ENCODE measurements around the gene CKLF. TPM values are rescaled to one million over a fixed set of nuclear protein-coding genes. Genes with fewer than 3 reads are reported as not detected.

The CKLF gene
- total and polyA plus RNA-seq, 4 donors, result 9.5 to 36.1 (median 21.5) TPM

GRCh38 chr16:66519482-66520373 is 32.6 kb upstream of the CKLF start:
- H3K4me1 ChIP-seq (ENCODE audit: control insufficient read depth in 4 of 4, insufficient read depth in 4 of 4, low read length in 3 of 4), result peaks cover 15 to 54% (median 32%) of the 10 kb centered on the region in 4 donors
- peak overlapping the region; percentile 40 to 79 for H3K27ac ChIP-seq (ENCODE audit: low read depth in 1 of 2, low read length in 2 of 2)
- no peak for TF ChIP-seq RAD21 (IDR thresholded peaks at IDR 0.05)
- no peak for TF ChIP-seq ATF3 (IDR thresholded peaks at IDR 0.05)
- TF ChIP-seq, protein P1, sequence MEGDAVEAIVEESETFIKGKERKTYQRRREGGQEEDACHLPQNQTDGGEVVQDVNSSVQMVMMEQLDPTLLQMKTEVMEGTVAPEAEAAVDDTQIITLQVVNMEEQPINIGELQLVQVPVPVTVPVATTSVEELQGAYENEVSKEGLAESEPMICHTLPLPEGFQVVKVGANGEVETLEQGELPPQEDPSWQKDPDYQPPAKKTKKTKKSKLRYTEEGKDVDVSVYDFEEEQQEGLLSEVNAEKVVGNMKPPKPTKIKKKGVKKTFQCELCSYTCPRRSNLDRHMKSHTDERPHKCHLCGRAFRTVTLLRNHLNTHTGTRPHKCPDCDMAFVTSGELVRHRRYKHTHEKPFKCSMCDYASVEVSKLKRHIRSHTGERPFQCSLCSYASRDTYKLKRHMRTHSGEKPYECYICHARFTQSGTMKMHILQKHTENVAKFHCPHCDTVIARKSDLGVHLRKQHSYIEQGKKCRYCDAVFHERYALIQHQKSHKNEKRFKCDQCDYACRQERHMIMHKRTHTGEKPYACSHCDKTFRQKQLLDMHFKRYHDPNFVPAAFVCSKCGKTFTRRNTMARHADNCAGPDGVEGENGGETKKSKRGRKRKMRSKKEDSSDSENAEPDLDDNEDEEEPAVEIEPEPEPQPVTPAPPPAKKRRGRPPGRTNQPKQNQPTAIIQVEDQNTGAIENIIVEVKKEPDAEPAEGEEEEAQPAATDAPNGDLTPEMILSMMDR (IDR thresholded peaks at IDR 0.05; ENCODE audit: low read depth, low read length, missing input control), result no peak
- TF ChIP-seq NR2F2 (IDR thresholded peaks at IDR 0.05), result no peak
- no peak for TF ChIP-seq YY1 (IDR thresholded peaks at IDR 0.05)
- no peak for TF ChIP-seq RXRA (IDR thresholded peaks at IDR 0.05)
- TF ChIP-seq TAF1 (conservative IDR thresholded peaks at IDR 0.05), result no peak
- TF ChIP-seq JUND (IDR thresholded peaks at IDR 0.05), result no peak
- TF ChIP-seq SP1 (IDR thresholded peaks at IDR 0.05), result no peak
- TF ChIP-seq MAX (IDR thresholded peaks at IDR 0.05), result no peak
- TF ChIP-seq GABPA (IDR thresholded peaks at IDR 0.05 in 1 of 2, conservative IDR thresholded peaks at IDR 0.05 in 1 of 2), result no peak
- TF ChIP-seq FOXA2 (IDR thresholded peaks at IDR 0.05), result no peak
- no peak for TF ChIP-seq FOXA1 (IDR thresholded peaks at IDR 0.05)
- H3K9ac ChIP-seq (ENCODE audit: low read depth in 1 of 2, low read length in 2 of 2), result peak overlapping the region in 1 of 2 donors; percentile 30
- no peak for DNase-seq (ENCODE audit: low spot score)
- no peak overlapping the region for H3K4me3 ChIP-seq (ENCODE audit: low read depth in 1 of 3, low read length in 3 of 3)
- no peaks in the 10 kb centered on the region for H3K9me3 ChIP-seq (ENCODE audit: control insufficient read depth in 4 of 4, low read length in 3 of 4)
- H3K27me3 ChIP-seq (ENCODE audit: control insufficient read depth in 4 of 4, insufficient read depth in 4 of 4, low read length in 3 of 4), result no peaks in the 10 kb centered on the region
- no peaks in the 10 kb centered on the region for H3K36me3 ChIP-seq (ENCODE audit: control insufficient read depth in 4 of 4, insufficient read depth in 3 of 4, low read depth in 1 of 4, low read length in 3 of 4)
- WGBS, result 88% methylated on average over 11 of the region's 11 CpGs

GRCh38 chr16:66520406-66521170 is 31.8 kb upstream of the CKLF start:
- H3K36me3 ChIP-seq (ENCODE audit: control insufficient read depth in 4 of 4, insufficient read depth in 3 of 4, low read depth in 1 of 4, low read length in 3 of 4), result peaks cover 0 to 3% (median 1%) of the 10 kb centered on the region in 4 donors
- H3K9me3 ChIP-seq (ENCODE audit: control insufficient read depth in 4 of 4, low read length in 3 of 4), result no peaks in the 10 kb centered on the region
- no peak for DNase-seq (ENCODE audit: low spot score)
- TF ChIP-seq, protein P2, sequence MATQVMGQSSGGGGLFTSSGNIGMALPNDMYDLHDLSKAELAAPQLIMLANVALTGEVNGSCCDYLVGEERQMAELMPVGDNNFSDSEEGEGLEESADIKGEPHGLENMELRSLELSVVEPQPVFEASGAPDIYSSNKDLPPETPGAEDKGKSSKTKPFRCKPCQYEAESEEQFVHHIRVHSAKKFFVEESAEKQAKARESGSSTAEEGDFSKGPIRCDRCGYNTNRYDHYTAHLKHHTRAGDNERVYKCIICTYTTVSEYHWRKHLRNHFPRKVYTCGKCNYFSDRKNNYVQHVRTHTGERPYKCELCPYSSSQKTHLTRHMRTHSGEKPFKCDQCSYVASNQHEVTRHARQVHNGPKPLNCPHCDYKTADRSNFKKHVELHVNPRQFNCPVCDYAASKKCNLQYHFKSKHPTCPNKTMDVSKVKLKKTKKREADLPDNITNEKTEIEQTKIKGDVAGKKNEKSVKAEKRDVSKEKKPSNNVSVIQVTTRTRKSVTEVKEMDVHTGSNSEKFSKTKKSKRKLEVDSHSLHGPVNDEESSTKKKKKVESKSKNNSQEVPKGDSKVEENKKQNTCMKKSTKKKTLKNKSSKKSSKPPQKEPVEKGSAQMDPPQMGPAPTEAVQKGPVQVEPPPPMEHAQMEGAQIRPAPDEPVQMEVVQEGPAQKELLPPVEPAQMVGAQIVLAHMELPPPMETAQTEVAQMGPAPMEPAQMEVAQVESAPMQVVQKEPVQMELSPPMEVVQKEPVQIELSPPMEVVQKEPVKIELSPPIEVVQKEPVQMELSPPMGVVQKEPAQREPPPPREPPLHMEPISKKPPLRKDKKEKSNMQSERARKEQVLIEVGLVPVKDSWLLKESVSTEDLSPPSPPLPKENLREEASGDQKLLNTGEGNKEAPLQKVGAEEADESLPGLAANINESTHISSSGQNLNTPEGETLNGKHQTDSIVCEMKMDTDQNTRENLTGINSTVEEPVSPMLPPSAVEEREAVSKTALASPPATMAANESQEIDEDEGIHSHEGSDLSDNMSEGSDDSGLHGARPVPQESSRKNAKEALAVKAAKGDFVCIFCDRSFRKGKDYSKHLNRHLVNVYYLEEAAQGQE (IDR thresholded peaks at IDR 0.05), result no peak
- TF ChIP-seq EGR1 (IDR thresholded peaks at IDR 0.05; ENCODE audit: low read depth in 2 of 2), result no peak
- TF ChIP-seq ATF3 (IDR thresholded peaks at IDR 0.05), result no peak
- no peak for TF ChIP-seq ZBTB33 (IDR thresholded peaks at IDR 0.05)
- TF ChIP-seq HNF4A (conservative IDR thresholded peaks at IDR 0.05), result no peak
- no peak for TF ChIP-seq MAX (IDR thresholded peaks at IDR 0.05)
- no peak for TF ChIP-seq TAF1 (conservative IDR thresholded peaks at IDR 0.05)
- no peak for TF ChIP-seq FOXA2 (IDR thresholded peaks at IDR 0.05)
- TF ChIP-seq FOXA1 (IDR thresholded peaks at IDR 0.05), result no peak
- no peak for TF ChIP-seq RAD21 (IDR thresholded peaks at IDR 0.05)
- no peak for TF ChIP-seq YY1 (IDR thresholded peaks at IDR 0.05)
- no peak for TF ChIP-seq HNF4G (IDR thresholded peaks at IDR 0.05)
- peak overlapping the region; percentile 40 to 79 for H3K27ac ChIP-seq (ENCODE audit: low read depth in 1 of 2, low read length in 2 of 2)
- peaks cover 12 to 50% (median 26%) of the 10 kb centered on the region in 4 donors for H3K4me1 ChIP-seq (ENCODE audit: control insufficient read depth in 4 of 4, insufficient read depth in 4 of 4, low read length in 3 of 4)
- no peak overlapping the region for H3K4me3 ChIP-seq (ENCODE audit: low read depth in 1 of 3, low read length in 3 of 3)
- H3K27me3 ChIP-seq (ENCODE audit: control insufficient read depth in 4 of 4, insufficient read depth in 4 of 4, low read length in 3 of 4), result no peaks in the 10 kb centered on the region
- 79% methylated on average over 14 of the region's 14 CpGs for WGBS
- H3K9ac ChIP-seq (ENCODE audit: low read depth in 1 of 2, low read length in 2 of 2), result peak overlapping the region in 1 of 2 donors; percentile 30

All from liver (tissue), 9 donors.